HG02970 (cell line): ENCODE results near the gene ATF7IP.

Experiments used
- ATAC-seq: cut with Tn5 transposase; IDR thresholded peaks from one replicate; pipeline ENCODE4 v1.9.1; 2021; ENCODE audit warnings: mild to moderate bottlenecking, moderate library complexity, moderate number of reproducible peaks; ENCODE audit not compliant: unreplicated experiment, low FRiP score

The ATF7IP gene

GRCh38 chr12:14410841-14411569, 45.5 kb downstream of the ATF7IP start:
- ATAC-seq, result no peak

DNA sequence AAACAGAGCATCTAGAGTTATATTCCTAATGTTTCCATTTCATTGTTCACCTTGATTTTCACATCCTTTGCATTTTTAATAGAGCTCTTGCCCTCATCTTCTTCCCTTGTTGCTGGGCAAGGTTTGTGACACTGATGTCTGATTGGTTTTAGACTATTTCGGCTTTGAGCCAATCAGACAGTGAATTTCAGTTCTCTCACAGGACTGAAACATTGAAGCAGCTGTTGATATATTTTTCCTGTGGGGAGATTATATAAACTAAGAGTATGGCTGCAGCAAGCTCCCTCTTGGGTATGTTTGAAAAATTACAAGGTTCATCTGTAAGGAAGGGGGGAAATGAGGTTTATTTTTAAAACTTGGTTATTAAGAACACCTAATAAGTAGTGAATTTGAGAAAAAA, 51.2 kb downstream of the ATF7IP start:
- ATAC-seq, result no peak

DNA sequence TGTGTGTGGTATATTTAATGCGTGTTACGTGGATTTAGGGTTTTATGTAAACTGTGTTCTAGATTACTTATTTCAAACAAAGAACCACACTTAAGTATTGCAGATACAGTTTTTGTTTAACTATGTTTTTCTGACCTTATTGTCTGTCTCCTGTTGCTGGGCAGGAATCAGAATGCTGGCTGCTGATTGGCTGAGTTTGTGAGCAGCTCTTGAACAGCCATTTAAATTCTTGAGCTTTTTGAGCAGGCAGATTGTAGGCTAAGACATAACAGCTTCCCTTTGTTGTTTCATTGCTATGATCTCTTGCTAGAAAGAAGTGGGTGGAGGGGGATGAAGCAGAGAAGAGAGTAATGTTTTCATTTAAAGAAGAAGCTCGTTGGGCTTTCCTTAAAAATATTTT, 52.2 kb downstream of the ATF7IP start:
- ATAC-seq, result no peak

- no peak for ATAC-seq
Measured at GRCh38 chr12:14418451-14418890, 53.0 kb downstream of the ATF7IP start.

GRCh38 chr12:14422516-14423230, 57.2 kb downstream of the ATF7IP start:
- no peak for ATAC-seq

- ATAC-seq, result no peak
Measured at GRCh38 chr12:14424545-14424944, 59.1 kb downstream of the ATF7IP start.

GRCh38 chr12:14426792-14427191, 61.3 kb downstream of the ATF7IP start:
- no peak for ATAC-seq

DNA sequence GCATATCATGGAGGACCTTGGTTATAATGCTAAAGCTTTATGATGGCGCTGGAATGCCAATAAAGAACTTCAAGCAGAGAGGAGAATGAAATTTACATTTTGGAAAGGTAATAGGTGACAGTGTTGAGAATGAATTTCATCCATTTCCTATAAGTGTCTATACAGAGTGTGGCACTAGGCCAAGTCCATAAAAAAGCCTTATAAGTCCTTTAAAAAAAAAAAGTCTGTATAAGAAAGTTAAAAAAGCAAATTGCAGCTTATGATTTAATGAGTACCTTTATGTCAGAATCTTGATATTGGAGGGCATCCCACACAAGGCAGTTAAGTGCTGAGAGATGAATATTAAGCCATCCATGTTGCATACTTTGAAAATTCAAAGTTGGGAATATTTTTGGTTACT, 62.4 kb downstream of the ATF7IP start:
- no peak for ATAC-seq

DNA sequence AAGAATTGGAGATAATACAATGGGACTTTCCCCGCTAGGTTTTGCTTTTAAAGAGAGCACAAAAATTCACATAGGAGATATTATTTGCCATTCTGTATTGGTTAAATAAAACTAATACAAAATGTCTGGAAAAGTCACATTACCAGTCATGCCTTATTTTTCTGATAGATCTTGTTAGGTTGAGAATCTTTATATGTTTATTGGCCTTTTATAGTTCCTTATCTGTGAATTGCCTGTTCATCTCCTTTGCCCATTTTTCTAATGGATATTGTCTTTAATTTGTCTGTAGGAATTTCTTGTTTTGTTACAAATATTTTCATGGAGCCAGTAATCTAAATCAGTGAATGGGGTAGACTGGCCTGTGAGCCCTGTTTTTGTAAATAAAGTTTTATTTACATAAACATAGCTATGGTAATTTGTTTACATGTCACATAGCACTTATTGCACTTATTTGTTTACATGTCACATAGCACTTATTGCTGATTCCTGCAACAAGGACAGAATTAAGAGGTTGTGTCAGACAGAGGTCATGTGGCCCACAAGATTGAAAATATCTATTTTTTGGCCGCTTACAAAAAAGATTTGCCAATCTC, 65.0 kb downstream of the ATF7IP start:
- ATAC-seq, result no peak

DNA sequence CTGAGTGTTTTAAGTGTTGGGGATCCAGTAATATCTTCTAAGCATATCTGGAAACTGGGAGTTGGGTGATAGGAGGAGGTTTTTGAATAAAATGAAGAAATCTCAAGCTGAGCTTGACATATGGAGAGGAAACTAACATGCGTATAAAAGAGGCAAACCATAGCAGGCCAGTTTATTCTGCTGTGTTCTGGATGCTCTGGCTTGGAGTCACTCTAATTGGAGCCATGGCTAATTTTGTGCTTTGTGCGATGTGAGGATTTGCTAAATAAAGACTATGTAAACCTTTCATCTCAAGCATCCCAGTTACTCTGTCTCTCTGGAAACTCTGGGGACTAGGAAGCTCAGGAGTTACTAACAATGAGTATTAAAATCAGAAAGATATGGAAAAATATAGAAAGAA, 66.5 kb downstream of the ATF7IP start:
- ATAC-seq, result no peak

- ATAC-seq, result no peak
Measured at GRCh38 chr12:14435627-14436026, 70.1 kb downstream of the ATF7IP start.

GRCh38 chr12:14442221-14442881, 76.9 kb downstream of the ATF7IP start:
- ATAC-seq, result no peak

GRCh38 chr12:14443531-14443930, 78.0 kb downstream of the ATF7IP start:
- no peak for ATAC-seq

GRCh38 chr12:14450479-14450878, 85.0 kb downstream of the ATF7IP start:
- ATAC-seq, result no peak

DNA sequence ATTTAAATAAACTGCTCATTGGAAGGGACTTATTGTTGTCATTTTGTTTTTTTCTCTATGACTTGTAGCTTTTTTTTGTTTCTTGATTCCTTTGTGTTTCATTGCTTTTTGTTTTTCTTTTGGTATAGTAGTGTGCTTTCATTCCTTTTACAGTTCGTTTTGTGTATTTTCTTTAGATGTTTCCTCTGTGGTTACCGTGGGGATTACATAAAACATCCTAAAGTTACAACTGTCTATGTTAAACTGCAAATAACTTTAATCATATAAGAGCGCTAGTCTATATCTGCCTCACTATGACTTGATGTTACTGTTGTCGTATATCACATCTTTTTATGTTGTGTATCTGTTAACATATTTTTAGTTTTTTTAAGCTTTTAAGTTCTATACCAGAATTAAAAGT, 86.9 kb downstream of the ATF7IP start:
- no peak for ATAC-seq

- no peak for ATAC-seq
Measured at GRCh38 chr12:14452865-14453264, 87.4 kb downstream of the ATF7IP start.

DNA sequence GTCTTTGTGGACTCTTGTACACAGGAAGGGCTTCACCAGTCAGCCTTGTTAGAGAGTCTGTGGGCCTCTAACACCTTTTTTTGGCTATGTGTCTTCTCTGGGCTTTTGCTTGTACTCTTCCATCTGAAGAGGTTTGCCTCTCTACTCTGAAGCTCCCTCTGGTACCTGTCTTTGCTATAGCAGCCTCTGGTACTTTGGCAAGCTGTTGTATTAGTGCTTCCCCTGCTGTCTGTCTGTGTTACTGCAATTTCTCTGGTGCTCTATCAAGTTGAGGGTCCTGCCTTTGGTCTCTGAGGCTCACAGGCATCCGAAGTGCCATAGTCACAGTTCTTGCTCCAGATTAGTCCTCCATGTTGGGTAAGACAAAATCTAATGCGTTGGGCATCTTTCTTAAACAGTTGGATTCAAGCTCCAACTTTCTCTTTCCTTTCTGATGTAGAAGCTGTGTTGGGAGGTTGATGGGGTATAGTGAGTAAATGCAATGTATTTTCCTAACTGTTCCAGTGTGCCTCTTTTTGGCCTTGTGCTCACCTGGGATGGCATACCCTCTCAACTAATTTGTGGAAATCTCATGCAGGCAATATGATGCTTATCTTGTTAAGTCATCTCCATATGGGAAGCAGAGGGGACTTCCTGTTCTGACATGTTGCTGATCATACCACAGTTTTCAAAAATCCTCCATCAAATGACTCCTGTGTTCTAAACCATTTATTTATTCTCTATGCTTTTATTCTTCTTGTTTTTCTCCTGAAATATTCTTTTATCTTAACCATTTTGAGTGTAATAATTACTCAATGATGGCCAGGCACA, 88.8 kb downstream of the ATF7IP start:
- ATAC-seq, result no peak

GRCh38 chr12:14460212-14460841, 94.8 kb downstream of the ATF7IP start:
- ATAC-seq, result no peak

GRCh38 chr12:14471497-14471896, 106.0 kb downstream of the ATF7IP start:
- ATAC-seq, result no peak
